ENCODE data around the gene TMOD4. TPM values are rescaled to one million over a fixed set of nuclear protein-coding genes. Genes with fewer than 3 reads are reported as not detected.

Gene TMOD4
- total and polyA plus RNA-seq, 10 of the 15 experiments (the other 5 are each of a cell fraction or from before 2014, with no cell fraction given): 0.30 to 1.2 (median 0.50) TPM; not detected in 1

DNA sequence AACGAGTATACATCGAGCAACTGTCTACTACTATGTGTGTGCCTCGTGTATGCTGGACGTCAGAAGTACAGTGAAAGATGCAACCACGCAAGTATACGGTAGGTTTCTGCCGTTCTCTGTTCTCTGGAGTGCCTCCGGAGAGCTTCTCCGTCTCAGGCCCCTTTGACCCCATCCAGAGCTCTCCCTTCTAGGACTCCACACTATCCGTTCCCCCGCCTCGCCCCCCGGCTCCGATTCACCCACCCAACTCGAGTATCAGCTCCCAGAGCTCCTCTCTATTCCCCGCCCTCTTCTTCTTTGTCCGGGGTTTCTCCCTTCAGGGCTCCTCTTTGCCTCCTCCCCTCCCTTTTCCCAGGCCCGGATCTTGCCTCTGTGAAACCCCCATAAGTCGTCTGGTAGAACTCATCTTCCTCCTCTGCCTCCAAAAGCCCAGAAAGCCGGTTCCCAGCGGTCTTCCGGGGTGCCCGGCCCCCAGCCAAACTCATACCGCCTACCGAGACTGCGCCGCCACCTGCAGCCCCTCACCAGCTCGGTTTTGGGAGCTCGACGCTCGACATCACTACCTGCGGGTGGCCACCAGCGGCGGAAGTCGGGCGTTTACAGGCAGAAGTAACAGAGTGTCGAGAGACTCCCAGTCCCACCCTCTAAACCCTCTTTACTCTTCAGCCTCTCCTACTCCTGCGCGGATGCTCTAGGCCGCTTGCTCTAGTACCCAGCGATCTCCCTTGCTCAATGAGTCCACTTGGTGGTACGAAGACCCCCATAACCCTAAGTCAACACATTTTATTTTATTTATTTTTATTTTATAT is 14.1 kb upstream of the TMOD4 start, which contains the start of gene VPS72 (continued):
- TF ChIP-seq, protein P1, sequence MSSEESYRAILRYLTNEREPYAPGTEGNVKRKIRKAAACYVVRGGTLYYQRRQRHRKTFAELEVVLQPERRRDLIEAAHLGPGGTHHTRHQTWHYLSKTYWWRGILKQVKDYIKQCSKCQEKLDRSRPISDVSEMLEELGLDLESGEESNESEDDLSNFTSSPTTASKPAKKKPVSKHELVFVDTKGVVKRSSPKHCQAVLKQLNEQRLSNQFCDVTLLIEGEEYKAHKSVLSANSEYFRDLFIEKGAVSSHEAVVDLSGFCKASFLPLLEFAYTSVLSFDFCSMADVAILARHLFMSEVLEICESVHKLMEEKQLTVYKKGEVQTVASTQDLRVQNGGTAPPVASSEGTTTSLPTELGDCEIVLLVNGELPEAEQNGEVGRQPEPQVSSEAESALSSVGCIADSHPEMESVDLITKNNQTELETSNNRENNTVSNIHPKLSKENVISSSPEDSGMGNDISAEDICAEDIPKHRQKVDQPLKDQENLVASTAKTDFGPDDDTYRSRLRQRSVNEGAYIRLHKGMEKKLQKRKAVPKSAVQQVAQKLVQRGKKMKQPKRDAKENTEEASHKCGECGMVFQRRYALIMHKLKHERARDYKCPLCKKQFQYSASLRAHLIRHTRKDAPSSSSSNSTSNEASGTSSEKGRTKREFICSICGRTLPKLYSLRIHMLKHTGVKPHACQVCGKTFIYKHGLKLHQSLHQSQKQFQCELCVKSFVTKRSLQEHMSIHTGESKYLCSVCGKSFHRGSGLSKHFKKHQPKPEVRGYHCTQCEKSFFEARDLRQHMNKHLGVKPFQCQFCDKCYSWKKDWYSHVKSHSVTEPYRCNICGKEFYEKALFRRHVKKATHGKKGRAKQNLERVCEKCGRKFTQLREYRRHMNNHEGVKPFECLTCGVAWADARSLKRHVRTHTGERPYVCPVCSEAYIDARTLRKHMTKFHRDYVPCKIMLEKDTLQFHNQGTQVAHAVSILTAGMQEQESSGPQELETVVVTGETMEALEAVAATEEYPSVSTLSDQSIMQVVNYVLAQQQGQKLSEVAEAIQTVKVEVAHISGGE (CRISPR knock-in tag; IDR thresholded peaks at IDR 0.05): no peak
- TF ChIP-seq SIN3A (IDR thresholded peaks at IDR 0.05; ENCODE audit: low read depth, low read length): peak; percentile 86
- TF ChIP-seq, protein P2, sequence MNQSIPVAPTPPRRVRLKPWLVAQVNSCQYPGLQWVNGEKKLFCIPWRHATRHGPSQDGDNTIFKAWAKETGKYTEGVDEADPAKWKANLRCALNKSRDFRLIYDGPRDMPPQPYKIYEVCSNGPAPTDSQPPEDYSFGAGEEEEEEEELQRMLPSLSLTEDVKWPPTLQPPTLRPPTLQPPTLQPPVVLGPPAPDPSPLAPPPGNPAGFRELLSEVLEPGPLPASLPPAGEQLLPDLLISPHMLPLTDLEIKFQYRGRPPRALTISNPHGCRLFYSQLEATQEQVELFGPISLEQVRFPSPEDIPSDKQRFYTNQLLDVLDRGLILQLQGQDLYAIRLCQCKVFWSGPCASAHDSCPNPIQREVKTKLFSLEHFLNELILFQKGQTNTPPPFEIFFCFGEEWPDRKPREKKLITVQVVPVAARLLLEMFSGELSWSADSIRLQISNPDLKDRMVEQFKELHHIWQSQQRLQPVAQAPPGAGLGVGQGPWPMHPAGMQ (IDR thresholded peaks at IDR 0.05; ENCODE audit: borderline replicate concordance): no peak
- no peak for TF ChIP-seq YBX1 (IDR thresholded peaks at IDR 0.05)
- TF ChIP-seq IRF3 (IDR thresholded peaks at IDR 0.05): no peak
- TF ChIP-seq BRCA1 (IDR thresholded peaks at IDR 0.05; ENCODE audit: low read depth, low read length): no peak
- TF ChIP-seq TCF3 (IDR thresholded peaks at IDR 0.05; ENCODE audit: borderline replicate concordance, insufficient read depth, low read depth, low read length): peak; percentile 91
- TF ChIP-seq IKZF2 (IDR thresholded peaks at IDR 0.05): peak in 1 of 2 experiments; percentile 14; a peak in 1 of 4 replicates
- no peak for TF ChIP-seq BCL11A (IDR thresholded peaks at IDR 0.05; ENCODE audit: low read depth, low read length)
- peak; percentile 63 for TF ChIP-seq SMAD1 (IDR thresholded peaks at IDR 0.05; ENCODE audit: low read depth, partially characterized antibody)
- TF ChIP-seq, protein P3, sequence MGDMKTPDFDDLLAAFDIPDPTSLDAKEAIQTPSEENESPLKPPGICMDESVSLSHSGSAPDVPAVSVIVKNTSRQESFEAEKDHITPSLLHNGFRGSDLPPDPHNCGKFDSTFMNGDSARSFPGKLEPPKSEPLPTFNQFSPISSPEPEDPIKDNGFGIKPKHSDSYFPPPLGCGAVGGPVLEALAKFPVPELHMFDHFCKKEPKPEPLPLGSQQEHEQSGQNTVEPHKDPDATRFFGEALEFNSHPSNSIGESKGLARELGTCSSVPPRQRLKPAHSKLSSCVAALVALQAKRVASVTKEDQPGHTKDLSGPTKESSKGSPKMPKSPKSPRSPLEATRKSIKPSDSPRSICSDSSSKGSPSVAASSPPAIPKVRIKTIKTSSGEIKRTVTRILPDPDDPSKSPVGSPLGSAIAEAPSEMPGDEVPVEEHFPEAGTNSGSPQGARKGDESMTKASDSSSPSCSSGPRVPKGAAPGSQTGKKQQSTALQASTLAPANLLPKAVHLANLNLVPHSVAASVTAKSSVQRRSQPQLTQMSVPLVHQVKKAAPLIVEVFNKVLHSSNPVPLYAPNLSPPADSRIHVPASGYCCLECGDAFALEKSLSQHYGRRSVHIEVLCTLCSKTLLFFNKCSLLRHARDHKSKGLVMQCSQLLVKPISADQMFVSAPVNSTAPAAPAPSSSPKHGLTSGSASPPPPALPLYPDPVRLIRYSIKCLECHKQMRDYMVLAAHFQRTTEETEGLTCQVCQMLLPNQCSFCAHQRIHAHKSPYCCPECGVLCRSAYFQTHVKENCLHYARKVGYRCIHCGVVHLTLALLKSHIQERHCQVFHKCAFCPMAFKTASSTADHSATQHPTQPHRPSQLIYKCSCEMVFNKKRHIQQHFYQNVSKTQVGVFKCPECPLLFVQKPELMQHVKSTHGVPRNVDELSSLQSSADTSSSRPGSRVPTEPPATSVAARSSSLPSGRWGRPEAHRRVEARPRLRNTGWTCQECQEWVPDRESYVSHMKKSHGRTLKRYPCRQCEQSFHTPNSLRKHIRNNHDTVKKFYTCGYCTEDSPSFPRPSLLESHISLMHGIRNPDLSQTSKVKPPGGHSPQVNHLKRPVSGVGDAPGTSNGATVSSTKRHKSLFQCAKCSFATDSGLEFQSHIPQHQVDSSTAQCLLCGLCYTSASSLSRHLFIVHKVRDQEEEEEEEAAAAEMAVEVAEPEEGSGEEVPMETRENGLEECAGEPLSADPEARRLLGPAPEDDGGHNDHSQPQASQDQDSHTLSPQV (IDR thresholded peaks at IDR 0.05): no peak
- TF ChIP-seq MTA2 (IDR thresholded peaks at IDR 0.05; ENCODE audit: low read depth): no peak
- no peak for TF ChIP-seq NFYB (IDR thresholded peaks at IDR 0.05; ENCODE audit: insufficient read depth, low read depth, low read length)
- no peak for TF ChIP-seq SMC3 (IDR thresholded peaks at IDR 0.05; ENCODE audit: borderline replicate concordance, low read length)
- peak; percentile 56 for TF ChIP-seq SIX5 (IDR thresholded peaks at IDR 0.05; ENCODE audit: low read depth, low read length, severe bottlenecking)
- TF ChIP-seq RFX5 (IDR thresholded peaks at IDR 0.05; ENCODE audit: low read depth, low read length): no peak
- TF ChIP-seq, protein P4, sequence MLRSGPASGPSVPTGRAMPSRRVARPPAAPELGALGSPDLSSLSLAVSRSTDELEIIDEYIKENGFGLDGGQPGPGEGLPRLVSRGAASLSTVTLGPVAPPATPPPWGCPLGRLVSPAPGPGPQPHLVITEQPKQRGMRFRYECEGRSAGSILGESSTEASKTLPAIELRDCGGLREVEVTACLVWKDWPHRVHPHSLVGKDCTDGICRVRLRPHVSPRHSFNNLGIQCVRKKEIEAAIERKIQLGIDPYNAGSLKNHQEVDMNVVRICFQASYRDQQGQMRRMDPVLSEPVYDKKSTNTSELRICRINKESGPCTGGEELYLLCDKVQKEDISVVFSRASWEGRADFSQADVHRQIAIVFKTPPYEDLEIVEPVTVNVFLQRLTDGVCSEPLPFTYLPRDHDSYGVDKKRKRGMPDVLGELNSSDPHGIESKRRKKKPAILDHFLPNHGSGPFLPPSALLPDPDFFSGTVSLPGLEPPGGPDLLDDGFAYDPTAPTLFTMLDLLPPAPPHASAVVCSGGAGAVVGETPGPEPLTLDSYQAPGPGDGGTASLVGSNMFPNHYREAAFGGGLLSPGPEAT (IDR thresholded peaks at IDR 0.05; ENCODE audit: low read depth): peak; percentile 99
- TF ChIP-seq CBX3 (IDR thresholded peaks at IDR 0.05; ENCODE audit: borderline replicate concordance, low read depth): no peak

Data from GM12878 (cell line).